GM18873 (cell line): ENCODE measurements around the gene TMEM244.
"Not testable (repeated sequence)": the region's sequence is repeated elsewhere in the genome, so short reads cannot be mapped to it uniquely, and the experiment has no call there.

ENCODE experiments used
- ATAC-seq: cut with Tn5 transposase; IDR thresholded peaks from one replicate; pipeline ENCODE4 v1.9.1; 2021; ENCODE audit warnings: mild to moderate bottlenecking, moderate library complexity, moderate number of reproducible peaks; ENCODE audit not compliant: unreplicated experiment, low FRiP score

The TMEM244 gene

DNA sequence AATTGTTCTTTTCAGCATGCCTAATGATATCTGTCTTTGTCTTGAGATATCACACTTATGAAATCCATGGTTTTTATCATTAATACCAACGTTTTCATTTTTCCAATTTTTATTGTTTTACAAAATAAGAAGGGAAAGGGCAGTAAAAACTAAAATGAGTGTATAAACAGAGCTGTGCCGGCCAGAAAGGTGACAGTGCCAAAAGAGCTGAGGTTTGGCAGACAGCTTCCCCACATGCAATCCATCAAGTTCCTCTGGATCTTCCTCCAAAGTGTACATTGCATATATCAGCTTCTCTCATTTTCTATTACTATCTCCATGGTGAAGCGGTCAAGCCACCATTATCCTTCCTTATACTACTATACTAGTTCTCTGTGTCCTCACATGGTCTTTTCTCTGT lies 10.1 kb upstream of the TMEM244 start:
- ATAC-seq: no peak

DNA sequence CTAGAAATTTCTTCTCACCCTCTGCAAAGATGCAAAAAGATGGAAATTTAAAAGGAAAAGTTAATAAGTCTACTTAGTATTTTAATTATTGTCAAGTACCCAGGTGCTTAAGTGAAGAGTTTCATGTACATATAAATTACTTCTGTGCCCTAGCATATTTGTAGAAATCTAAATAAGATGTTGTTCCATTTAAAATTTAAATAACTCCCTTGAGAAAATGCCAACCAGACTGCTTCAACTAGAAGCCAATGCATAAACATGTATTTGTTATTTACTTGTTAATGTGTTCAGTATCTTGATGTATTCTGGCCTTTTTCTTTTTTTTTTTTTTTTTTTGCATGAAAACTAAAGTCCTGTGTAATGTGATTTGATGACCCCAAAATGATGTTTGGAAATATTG lies 6.3 kb upstream of the TMEM244 start:
- ATAC-seq: no peak

- no peak for ATAC-seq
Measured at GRCh38 chr6:129866688-129867087, 5.6 kb upstream of the TMEM244 start.

GRCh38 chr6:129866256-129866655 lies 5.1 kb upstream of the TMEM244 start:
- ATAC-seq: no peak

GRCh38 chr6:129865013-129865412 lies 3.9 kb upstream of the TMEM244 start:
- ATAC-seq: no peak

GRCh38 chr6:129863664-129864063 lies 2.5 kb upstream of the TMEM244 start:
- ATAC-seq: no peak

DNA sequence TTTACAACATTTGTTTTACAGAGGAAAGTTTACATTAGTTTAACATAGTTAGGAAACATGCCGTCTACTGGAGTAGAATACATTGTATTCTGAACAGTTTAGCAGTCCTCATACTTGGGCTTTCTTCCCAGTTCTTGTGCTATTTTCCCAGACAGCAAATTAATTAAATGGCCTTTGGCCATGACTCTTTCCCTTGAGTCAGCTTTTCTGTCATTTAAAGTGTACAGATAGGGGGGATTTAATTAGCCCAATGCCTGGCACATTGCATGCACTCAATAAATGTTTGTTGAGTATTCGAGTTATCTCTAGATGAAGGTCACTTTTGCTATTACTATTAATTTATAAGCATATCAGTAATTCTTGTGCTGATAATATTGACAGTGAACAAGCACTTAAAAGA lies 1.6 kb downstream of the TMEM244 start:
- no peak for ATAC-seq

DNA sequence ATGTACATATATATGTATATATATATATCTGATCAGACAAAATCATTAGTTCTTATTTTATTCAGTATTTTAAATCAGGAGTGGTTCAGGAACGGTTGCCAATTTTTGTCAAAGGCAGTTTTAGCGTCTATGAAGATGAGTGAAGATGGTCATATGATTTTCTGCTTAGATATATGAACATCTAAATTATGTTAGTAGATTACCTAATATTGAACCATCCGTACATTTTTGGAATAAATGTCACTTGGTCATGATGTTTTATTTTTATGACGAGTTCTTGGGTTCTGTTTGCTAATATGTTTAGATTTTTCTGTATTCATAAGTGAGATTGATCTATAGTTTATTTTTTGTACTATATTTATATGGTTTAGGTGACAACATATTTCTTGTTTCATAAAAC lies 3.3 kb downstream of the TMEM244 start:
- no peak for ATAC-seq

DNA sequence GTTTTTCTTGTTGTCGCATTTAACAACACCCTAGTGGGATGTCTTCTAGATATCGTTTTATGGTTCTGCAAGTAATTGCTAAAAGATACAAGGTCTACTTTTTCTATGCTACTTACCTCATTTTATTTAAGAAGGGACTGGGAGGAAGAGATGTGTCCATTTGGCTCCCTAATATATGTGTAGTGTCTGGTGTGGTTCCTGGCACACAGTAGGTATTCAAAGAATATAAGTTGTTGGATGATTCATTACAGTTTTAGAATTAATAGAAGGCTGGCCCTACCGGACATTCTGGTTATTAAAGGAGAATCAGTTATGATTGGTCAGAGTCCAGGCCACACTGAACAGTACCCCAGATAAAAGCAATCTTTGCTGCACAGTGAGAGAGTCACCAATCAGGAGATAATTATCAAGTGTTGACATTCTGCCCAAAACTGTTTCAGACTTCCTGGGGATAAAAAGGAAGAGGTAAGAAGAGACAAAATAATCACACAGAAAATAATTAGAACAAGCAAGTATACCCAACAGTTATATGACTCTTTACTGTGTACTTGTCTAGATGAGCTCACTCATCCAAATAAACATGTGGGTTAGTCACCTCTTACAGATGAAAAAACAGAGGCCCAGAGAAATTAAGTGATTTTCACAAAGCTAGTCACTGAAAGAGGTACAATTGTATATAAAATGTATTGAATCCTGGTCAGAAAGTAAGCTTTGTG lies 7.0 kb downstream of the TMEM244 start:
- no peak for ATAC-seq

- ATAC-seq: no peak
Measured at GRCh38 chr6:129852257-129852858, 8.8 kb downstream of the TMEM244 start.

DNA sequence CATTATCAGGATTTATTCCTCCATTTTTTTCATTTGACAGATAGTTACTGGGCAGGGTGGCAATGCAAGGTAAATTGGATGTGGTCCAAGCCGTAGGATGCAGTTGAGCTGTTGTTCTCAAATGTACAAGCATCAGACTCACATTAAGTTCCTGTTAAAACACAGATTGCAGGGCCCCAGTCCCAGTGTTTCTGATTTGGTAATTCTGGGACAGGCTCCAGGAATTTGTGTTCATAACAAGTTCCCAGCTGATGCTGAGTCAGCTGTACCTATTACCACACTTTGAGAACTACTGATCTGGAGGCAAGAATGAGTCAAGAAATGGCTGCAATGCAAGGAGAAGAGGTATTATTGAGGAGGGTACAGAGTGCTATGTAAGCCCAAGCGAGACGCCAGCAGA lies 11.7 kb downstream of the TMEM244 start:
- ATAC-seq: no peak

DNA sequence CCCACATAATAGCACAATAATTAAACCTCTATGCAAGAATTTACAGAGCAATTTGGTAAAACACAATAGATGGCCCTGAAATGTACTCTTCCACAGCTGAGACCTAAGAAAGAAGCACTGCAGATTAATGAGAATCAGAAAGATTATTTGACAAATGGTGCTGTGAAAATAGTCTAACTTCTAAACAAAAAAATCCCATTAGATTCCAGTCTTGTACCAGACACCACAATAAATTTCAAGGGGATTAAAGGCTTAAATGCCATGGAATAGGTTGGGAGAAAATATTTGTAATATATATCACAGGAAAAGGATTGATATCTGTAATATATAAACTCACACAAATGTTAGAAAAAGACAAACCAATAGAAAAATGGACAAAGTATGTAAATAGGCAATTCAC lies 14.4 kb downstream of the TMEM244 start:
- ATAC-seq: no peak

DNA sequence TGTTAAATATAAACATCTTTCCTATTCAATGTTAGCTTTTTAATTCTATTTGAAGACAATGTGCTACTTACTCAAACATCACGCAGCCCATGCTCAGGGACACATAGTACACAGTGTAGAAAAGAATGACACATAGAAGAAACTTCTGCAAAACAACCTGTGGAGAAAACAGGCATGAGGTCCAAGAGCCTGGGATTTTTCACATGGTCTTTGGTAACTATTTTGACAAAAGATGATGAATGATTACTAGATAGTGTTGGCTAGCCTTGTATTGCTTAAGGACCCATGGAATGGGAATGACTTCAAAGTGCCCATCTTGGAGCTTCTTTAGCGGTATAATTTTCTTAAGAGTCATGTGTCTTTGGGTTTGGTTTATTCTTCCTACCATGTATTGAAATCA lies 15.4 kb downstream of the TMEM244 start:
- ATAC-seq: no peak

DNA sequence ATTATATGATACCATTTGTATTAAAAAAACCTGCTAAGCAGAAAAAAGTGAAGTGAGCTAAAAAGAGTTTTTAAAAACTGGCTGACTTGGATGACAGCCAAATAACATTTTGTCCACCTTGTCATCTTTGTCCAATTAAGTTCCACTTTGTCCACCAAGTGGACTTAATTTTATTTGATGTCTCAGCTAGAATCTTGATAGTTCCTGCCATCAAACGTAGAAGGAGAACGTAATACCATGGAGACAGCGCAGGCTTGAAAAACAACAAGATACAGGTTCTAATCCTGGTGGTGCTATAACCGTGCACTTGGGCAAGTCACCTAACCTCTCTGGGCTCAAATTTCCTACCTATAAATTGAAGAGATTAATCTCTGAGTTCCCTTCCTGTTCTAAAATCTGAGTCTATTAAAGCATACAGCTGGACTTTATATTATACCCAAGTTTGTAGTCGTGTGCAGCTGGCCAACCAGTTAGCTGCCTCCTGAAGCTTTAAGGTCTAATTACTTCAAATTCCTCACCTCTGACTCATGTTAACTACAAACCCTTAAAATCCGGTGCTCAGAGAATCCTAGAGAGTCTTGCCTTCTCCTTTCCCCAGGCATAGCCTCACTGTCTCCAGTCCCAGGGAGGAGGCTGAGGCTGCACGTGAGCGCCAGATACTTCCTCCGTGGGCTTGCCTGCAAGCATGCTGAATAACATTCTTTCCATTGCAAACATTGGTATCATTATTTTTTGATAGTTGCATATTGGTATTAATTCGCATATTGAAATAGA lies 16.8 kb downstream of the TMEM244 start:
- ATAC-seq: no peak

- no peak for ATAC-seq
Measured at GRCh38 chr6:129843573-129843972, 17.5 kb downstream of the TMEM244 start.

GRCh38 chr6:129842881-129843409 lies 18.2 kb downstream of the TMEM244 start:
- no peak for ATAC-seq

GRCh38 chr6:129842137-129842536 lies 19.0 kb downstream of the TMEM244 start:
- ATAC-seq: no peak

DNA sequence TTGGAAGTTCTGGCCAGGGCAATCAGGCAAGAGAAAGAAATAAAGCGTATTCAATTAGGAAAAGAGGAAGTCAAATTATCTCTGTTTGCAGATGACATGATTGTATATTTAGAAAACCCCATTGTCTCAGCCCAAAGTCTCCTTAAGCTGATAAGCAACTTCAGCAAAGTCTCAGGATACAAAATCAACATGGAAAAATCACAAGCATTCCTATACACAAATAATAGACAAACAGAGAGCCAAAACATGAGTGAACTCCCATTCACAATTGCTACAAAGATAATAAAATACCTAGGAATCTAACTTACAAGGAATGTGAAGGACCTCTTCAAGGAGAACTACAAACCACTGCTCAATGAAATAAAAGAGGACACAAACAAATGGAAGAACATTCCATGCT lies 21.6 kb downstream of the TMEM244 start:
- not testable (repeated sequence) for ATAC-seq

DNA sequence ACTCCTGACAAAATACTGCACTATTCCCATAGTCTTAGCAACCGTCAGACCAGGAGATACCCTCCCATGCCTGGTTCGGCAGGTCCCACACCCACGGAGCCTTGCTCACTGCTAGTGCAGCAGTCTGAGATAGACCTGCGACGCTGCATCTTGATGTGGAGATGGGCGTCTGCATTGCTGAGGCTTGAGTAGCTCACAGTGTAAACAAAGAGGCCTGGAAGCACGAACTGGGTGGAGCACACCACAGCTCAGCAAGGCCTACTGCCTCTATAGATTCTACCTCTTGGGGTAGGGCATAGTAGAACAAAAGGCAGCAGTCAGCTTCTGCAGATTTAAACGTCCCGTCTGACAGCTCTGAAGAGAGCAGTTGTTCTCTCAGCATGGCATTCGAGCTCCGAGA lies 25.4 kb downstream of the TMEM244 start:
- no peak for ATAC-seq

DNA sequence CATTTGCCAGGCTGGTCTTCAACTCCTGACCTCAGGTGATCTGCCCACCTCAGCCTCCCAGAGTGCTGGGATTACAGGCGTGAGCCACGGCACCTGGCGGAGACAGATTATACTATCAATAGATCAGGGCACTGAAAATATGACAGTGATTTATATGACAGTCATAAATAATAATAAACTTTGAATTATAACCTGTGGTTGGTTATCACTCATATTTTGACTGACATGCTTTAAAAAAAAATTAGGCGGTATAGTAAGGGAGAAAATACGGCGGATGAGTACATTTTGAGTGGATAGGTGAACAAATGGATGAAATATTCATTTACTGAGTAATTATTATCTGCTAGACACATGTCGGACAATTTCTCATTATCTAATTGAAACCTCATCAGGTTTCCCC lies 28.8 kb downstream of the TMEM244 start:
- ATAC-seq: no peak

GRCh38 chr6:129828229-129828628 lies 32.9 kb downstream of the TMEM244 start:
- ATAC-seq: no peak
